Myocyte (in vitro differentiated cells): ENCODE data around the gene PLCG2. TPM values are rescaled to one million over a fixed set of nuclear protein-coding genes. Genes with fewer than 3 reads are reported as not detected.
"Not testable (repeated sequence)": the region's sequence is repeated elsewhere in the genome, so short reads cannot be mapped to it uniquely, and the experiment has no call there.

Source experiments
- DNase-seq: peaks from one replicate; pipeline ENCODE4 v3.0.0-alpha.2; 2012; ENCODE audit warnings: low read depth
- total RNA-seq: library from RNA; depleted of rRNA; stranded (reverse); fragments of >200 nt; gene quantifications from 2 replicates; pipeline ENCODE4 v1.2.3, GENCODE V29; 2014

The PLCG2 gene
- total RNA-seq, 1 donor from 2014 or later: 0.11 TPM

GRCh38 chr16:81873843-81874752 is 95.0 kb downstream of the PLCG2 start:
- peak; percentile 64 for DNase-seq

DNA sequence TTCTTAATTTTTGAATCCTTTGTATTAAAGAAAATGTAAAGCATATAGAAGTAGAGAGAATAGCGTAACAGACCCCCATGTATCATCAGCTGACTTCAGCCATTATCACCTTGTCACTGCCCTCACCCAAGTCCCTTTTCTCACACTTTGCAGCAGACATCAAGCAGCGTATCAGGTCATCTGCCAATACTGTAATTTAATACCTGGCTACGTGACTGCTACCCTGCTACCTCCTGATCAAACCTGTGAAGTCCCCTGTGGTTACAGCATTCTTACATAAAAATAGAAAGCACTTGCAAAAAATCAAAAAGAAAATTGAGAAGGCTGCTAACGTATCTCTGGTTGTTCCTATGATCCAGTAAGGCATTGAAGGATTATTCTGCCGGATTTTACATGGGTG is 96.4 kb downstream of the PLCG2 start:
- no peak for DNase-seq

GRCh38 chr16:81876273-81876900 is 97.3 kb downstream of the PLCG2 start:
- DNase-seq: peak; percentile 82

GRCh38 chr16:81877490-81877889 is 98.4 kb downstream of the PLCG2 start:
- DNase-seq: not testable (repeated sequence)

DNA sequence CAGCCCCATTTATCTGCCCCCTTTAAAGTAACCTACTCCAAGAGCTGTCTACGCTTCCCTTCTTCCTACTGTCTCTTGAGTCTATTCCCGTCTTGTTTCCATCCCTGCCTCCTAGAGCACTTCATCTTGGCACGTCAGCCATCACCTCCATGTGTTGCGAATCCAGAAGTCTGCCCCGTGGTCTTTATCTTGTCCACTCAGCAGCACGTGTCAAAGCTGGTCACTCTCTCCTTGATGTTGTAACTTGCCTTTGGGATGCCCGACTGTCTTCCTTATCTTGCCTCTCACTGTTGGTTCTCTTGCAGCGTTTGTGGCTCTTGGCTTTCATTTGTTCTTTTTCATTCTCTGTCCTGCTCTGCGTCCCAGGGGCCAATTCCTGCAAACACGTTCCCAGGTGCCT is 99.4 kb downstream of the PLCG2 start:
- no peak for DNase-seq

DNA sequence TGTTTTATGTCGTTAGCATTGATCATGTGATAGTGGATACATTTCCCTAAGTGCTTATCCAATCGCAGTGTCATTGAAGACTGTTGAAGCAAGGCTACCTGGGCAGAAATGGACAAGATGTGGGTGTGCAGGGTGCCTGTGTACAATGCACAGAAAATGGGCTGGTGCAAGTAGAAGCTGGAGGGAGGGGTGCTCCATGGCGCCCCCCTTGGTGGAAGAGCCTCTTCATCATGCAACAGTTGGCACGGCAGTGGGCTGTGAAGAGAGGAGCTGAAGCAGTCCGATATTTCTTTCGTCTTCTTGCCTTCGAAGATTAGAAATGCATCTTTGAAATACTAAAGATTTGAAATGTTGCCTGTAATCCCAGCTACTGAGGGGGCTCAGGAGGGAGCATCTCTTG is 100.5 kb downstream of the PLCG2 start:
- DNase-seq: no peak

- DNase-seq: no peak
Measured at GRCh38 chr16:81880816-81881215, 101.7 kb downstream of the PLCG2 start.

DNA sequence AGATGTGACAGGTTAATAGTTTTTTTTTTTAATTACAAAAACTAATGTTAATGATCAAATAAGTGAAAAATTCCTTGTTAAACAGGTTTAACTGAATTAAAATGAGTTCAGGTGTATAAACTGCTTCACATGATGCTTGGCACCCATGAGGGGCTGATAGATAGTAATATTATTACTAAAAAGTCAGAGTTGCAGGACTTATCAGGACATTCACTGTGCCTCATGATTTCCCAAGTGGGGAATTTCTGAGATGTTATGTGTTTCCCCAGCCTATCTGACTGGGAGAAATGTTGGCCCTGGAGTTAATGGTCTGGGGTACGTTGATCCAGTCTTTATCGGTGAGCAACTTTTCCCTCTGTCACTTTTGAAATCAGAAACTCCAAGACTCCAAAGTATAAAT is 102.1 kb downstream of the PLCG2 start:
- no peak for DNase-seq

DNA sequence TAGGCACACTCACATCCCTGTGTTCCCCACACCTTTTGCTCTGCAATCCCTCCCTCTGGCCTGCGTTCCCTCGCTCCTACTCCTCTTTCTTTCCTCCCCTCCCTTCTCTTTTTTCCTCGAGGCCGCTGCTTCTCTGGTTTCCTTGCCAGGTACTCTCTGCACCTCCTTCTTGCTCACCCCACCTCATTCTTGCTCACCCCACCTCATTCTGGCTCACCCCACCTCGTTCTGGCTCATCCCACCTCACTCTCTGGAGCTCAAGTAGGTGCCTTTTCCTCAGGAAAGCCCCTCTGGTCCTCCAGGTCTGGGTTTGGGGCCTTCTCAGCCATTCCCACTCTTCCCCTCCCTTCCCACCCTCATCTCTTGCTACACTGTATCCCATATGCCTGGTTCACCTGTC is 103.5 kb downstream of the PLCG2 start:
- no peak for DNase-seq

DNA sequence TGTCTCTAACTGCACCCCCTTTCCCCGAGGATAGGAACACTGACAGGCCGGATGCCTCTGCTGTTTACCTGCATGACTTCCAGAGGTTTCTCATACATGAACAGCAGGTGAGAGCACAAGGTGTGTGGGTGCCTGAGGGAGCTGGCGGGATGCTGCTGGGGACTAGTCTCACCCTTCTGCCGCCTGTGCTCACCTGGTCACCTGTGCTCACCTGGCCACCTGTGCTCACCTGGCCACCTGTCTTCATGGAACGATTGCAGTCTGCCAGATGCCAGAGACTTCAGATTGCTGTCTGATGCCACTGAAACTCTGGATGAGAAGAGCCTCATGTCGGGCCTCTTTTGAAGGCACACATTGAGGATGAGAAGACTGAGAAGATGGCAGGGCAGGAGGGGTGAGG is 104.1 kb downstream of the PLCG2 start:
- no peak for DNase-seq

GRCh38 chr16:81885976-81886586 is 107.0 kb downstream of the PLCG2 start:
- peak; percentile 43 for DNase-seq

- no peak for DNase-seq
Measured at GRCh38 chr16:81888520-81889394, 109.7 kb downstream of the PLCG2 start.

GRCh38 chr16:81891736-81892364 is 112.8 kb downstream of the PLCG2 start:
- DNase-seq: no peak

DNA sequence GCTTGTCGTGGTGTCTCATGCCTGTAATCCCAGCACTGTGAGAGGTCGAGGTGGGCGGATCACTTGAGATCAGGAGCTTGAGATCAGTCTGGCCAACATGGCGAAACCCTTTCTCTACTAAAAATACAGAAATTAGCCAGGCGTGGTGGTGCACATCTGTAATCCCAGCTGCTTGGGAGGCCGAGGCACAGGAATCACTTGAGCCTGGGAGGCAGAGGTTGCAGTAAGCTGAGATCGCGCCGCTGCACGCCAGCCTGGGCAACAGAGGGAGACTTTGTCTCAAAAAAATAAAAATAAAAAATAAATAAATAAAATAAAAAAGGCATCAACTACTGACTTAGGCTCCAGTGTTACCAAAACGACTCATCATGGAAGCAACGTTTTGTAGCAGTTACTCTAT is 115.5 kb downstream of the PLCG2 start:
- DNase-seq: no peak

GRCh38 chr16:81896902-81897301 is 117.8 kb downstream of the PLCG2 start:
- DNase-seq: no peak

DNA sequence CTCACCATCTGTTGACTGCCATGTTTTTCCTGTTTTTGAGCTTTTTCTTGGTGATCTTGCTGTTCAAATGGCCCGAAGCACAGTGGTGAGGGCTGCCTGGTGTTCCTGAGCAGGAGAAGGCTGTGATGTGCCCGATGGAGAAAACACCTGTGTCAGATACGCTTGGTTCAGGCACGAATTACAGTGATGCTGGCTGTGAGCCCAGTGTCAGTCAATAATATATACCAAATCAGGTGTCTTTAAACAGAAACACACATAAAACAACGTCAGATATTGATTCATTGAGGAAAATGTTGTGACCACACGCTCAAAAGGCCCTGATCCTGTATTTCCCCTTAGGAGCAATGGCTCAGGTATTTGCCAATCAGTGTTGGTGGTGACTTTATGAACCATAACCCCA is 120.5 kb downstream of the PLCG2 start:
- no peak for DNase-seq

GRCh38 chr16:81900014-81900413 is 120.9 kb downstream of the PLCG2 start:
- DNase-seq: no peak

- no peak for DNase-seq
Measured at GRCh38 chr16:81900456-81900855, 121.4 kb downstream of the PLCG2 start.

GRCh38 chr16:81901484-81901883 is 122.4 kb downstream of the PLCG2 start:
- peak; percentile 19 for DNase-seq

GRCh38 chr16:81902025-81902424 is 122.9 kb downstream of the PLCG2 start:
- peak; percentile 65 for DNase-seq

GRCh38 chr16:81904320-81904719 is 125.2 kb downstream of the PLCG2 start:
- DNase-seq: no peak
